Neural cell (in vitro differentiated cells): Measurements from ENCODE around the gene KANSL1L. TPM values are rescaled to one million over a fixed set of nuclear protein-coding genes. Genes with fewer than 3 reads are reported as not detected.

Experiments
- H2AFZ ChIP-seq: fragments of 200-600, 300-800 bp; sonication (generic), shearing (Covaris generic); 2 replicates; pipeline ENCODE4 v1.6.0; 2014; ENCODE audit warnings: low read depth, mild to moderate bottlenecking, antibody characterized with exemption, low read length, moderate library complexity
- H3F3A ChIP-seq: fragments of 200-600 bp; shearing (Covaris generic); 2 replicates; pipeline ENCODE4 v1.6.1; 2016; ENCODE audit warnings: mild to moderate bottlenecking, moderate library complexity, mixed read lengths, antibody characterized with exemption, low read length; ENCODE audit not compliant: insufficient read depth, poor library complexity, severe bottlenecking
- H3K27ac ChIP-seq: fragments of 200-600, 300-800 bp; sonication (generic), shearing (Covaris generic); 2 replicates; pipeline ENCODE4 v1.5.1; 2014; ENCODE audit warnings: mild to moderate bottlenecking, low read length, moderate library complexity
- H3K27me3 ChIP-seq: fragments of 300-800, 200-600 bp; sonication (generic), shearing (Covaris generic); 2 replicates; pipeline ENCODE4 v1.6.0; 2014; ENCODE audit warnings: mild to moderate bottlenecking, low read depth, low read length, moderate library complexity; ENCODE audit not compliant: insufficient read depth
- H3K36me3 ChIP-seq: fragments of 300-800, 200-600 bp; sonication (generic), shearing (Covaris generic); 2 replicates; pipeline ENCODE4 v1.5.1; 2014; ENCODE audit warnings: mild to moderate bottlenecking, antibody characterized with exemption, low read length, moderate library complexity; ENCODE audit not compliant: insufficient read depth
- H3K4me2 ChIP-seq: fragments of 300-800, 200-600 bp; sonication (generic), shearing (Covaris generic); 2 replicates; pipeline ENCODE4 v1.6.0; 2014; ENCODE audit warnings: mild to moderate bottlenecking, low read length
- H3K4me3 ChIP-seq: fragments of 300-800, 200-600 bp; sonication (generic), shearing (Covaris generic); 2 replicates; pipeline ENCODE4 v1.5.1; 2014; ENCODE audit warnings: mild to moderate bottlenecking, low read length, moderate library complexity
- H3K79me2 ChIP-seq: fragments of 200-600 bp; shearing (Covaris generic); replicated peaks from 2 replicates; pipeline ENCODE4 v1.6.0; 2014; ENCODE audit warnings: mild to moderate bottlenecking, low read length, moderate library complexity; ENCODE audit not compliant: insufficient read depth
- H3K9ac ChIP-seq: fragments of 300-800, 200-600 bp; sonication (generic), shearing (Covaris generic); 2 replicates; pipeline ENCODE4 v1.6.1; 2016; ENCODE audit warnings: mild to moderate bottlenecking, low read length, mixed read lengths
- H3K9me2 ChIP-seq: fragments of 200-600 bp; shearing (Covaris generic); 2 replicates; pipeline ENCODE4 v1.6.1; 2016; ENCODE audit warnings: mild to moderate bottlenecking, low read length, mixed read lengths; ENCODE audit not compliant: insufficient read depth
- H3K9me3 ChIP-seq: fragments of 200-600, 300-800 bp; sonication (generic), shearing (Covaris generic); 2 replicates; pipeline ENCODE4 v1.6.1; 2016; ENCODE audit warnings: mild to moderate bottlenecking, mixed run types, low read length, moderate library complexity, mixed read lengths
- H4K20me1 ChIP-seq: fragments of 200-600 bp; shearing (Covaris generic); 2 replicates; pipeline ENCODE4 v1.6.1; 2016; ENCODE audit warnings: mild to moderate bottlenecking, mixed run types; ENCODE audit not compliant: insufficient read depth
- CTCF ChIP-seq: fragments of 450-650 bp; IDR thresholded peaks from 2 replicates; pipeline ENCODE4 v1.5.1; 2014; ENCODE audit warnings: antibody characterized with exemption, mild to moderate bottlenecking, moderate library complexity; ENCODE audit not compliant: poor library complexity, severe bottlenecking
- EP300 ChIP-seq: fragments of 450-650 bp; conservative IDR thresholded peaks from 2 replicates; pipeline ENCODE4 v1.6.1; 2014; ENCODE audit warnings: antibody characterized with exemption, mild to moderate bottlenecking, moderate library complexity; ENCODE audit not compliant: poor library complexity, severe bottlenecking
- EZH2 ChIP-seq: fragments of 200-600, 300-800 bp; shearing (Covaris generic), sonication (generic); IDR thresholded peaks from 2 replicates; pipeline ENCODE4 v1.6.1; 2014; ENCODE audit warnings: antibody characterized with exemption, low read length, borderline replicate concordance, mild to moderate bottlenecking; ENCODE audit not compliant: insufficient read depth, poor library complexity, severe bottlenecking
- MXI1 ChIP-seq: fragments of 450-650 bp; conservative IDR thresholded peaks from 2 replicates; pipeline ENCODE4 v1.6.1; 2014; ENCODE audit warnings: antibody characterized with exemption, mild to moderate bottlenecking; ENCODE audit not compliant: poor library complexity, severe bottlenecking
- POLR2AphosphoS5 ChIP-seq: IDR thresholded peaks from 2 replicates; pipeline ENCODE4 v1.6.1; 2012
- RAD21 ChIP-seq: fragments of 450-650 bp; conservative IDR thresholded peaks from 2 replicates; pipeline ENCODE4 v1.6.1; 2014; ENCODE audit warnings: antibody characterized with exemption, mild to moderate bottlenecking, moderate library complexity
- REST ChIP-seq: IDR thresholded peaks from 2 replicates; pipeline ENCODE4 v1.6.1; 2012; ENCODE audit warnings: borderline replicate concordance
- SMC3 ChIP-seq: fragments of 450-650 bp; conservative IDR thresholded peaks from 2 replicates; pipeline ENCODE4 v1.6.1; 2014; ENCODE audit warnings: antibody characterized with exemption, mild to moderate bottlenecking, moderate library complexity; ENCODE audit not compliant: poor library complexity
- TAF1 ChIP-seq: IDR thresholded peaks from 2 replicates; pipeline ENCODE4 v1.6.1; 2012; ENCODE audit warnings: low read depth
- polyA plus RNA-seq: library from polyadenylated mRNA; depleted of rRNA; stranded (reverse); fragments of >200 nt; gene quantifications from 2 replicates; pipeline ENCODE4 v1.2.3, GENCODE V29; 2014

Gene KANSL1L
- polyA plus RNA-seq, 1 donor from 2014 or later: 27.6 TPM

DNA sequence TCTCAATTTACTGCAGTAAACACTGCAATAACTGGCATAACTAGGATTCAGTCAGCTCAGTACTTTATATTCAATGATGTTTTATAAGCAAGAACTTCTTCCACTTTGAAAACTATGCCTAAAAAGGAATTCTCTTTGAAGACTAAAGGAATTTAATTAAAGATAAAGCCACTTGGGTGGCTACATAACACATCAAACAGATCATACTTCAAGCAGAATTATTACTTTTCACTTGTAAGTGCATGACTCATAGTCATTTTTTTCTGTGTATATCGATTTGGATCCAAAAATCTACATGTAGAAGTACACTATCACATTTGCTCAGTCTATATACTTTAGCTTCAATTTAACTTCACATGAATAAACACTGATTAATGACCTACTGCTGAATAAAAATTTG is 4.0 kb downstream of the KANSL1L start:
- Histone ChIP-seq H3K36me3 (no peaks in the 10 kb centered on the region), H3K9me3 (no peaks in the 10 kb centered on the region), H3K9me2 (no peaks in the 10 kb centered on the region), H3K79me2 (peaks cover 50% of the 10 kb centered on the region), H3K27ac (no peak overlapping the region), H2AFZ (no peak overlapping the region), H3K4me3 (no peak overlapping the region), H3K27me3 (no peaks in the 10 kb centered on the region), H3F3A (no peaks in the 10 kb centered on the region), H4K20me1 (no peaks in the 10 kb centered on the region), H3K4me2 (no peak overlapping the region), H3K9ac (no peak overlapping the region)
- no peak for TF ChIP-seq TAF1
- no peak for TF ChIP-seq RAD21
- no peak for TF ChIP-seq EZH2
- TF ChIP-seq CTCF: no peak
- no peak for TF ChIP-seq REST
- no peak for TF ChIP-seq SMC3
- TF ChIP-seq EP300: no peak
- no peak for TF ChIP-seq POLR2AphosphoS5
- no peak for TF ChIP-seq MXI1

DNA sequence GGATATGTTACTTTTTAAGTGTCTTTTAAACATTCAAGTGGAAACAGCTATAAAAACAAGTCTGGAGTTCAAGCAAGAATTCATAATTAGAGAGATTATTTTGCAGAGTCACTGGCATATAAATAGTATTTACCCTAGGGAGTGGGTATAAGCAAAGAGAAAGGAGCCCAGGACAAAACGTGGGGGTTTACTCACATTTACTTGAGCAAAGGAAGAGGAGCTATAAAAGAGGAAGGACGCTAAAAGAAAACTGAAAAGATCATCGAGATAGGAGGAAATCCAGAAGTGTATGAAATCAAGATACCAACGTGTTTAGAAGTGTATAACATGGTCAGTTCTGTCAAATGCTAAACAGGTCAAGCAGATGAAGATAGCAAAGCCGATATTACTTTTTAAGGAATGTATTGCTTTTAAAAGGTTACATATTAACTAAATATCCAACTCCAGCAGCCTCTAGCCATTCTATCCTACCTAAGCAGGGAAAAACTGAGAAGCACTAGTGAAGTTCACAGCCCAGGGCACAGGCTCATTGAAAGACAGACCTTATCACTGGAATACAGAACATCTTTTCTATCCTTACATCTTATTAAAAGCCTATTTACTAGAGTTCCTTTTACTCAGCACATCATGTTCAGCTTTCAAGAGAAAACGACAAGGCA is 8.6 kb downstream of the KANSL1L start:
- H3F3A ChIP-seq: no peaks in the 10 kb centered on the region
- H3K9me2 ChIP-seq: no peaks in the 10 kb centered on the region
- H3K79me2 ChIP-seq: peaks cover 32% of the 10 kb centered on the region
- TF ChIP-seq EZH2: no peak
- no peak for TF ChIP-seq EP300
- no peak for TF ChIP-seq CTCF
- TF ChIP-seq RAD21: no peak
- no peak for TF ChIP-seq TAF1
- H3K9ac ChIP-seq: no peak overlapping the region
- no peaks in the 10 kb centered on the region for H3K27me3 ChIP-seq
- no peak overlapping the region for H3K27ac ChIP-seq
- no peak overlapping the region for H3K4me2 ChIP-seq
- no peaks in the 10 kb centered on the region for H3K9me3 ChIP-seq
- H3K4me3 ChIP-seq: no peak overlapping the region
- H3K36me3 ChIP-seq: no peaks in the 10 kb centered on the region
- H4K20me1 ChIP-seq: no peaks in the 10 kb centered on the region
- no peak overlapping the region for H2AFZ ChIP-seq
